Osteoblast (primary cell): ENCODE measurements around the gene TCF4. TPM values are rescaled to one million over a fixed set of nuclear protein-coding genes. Genes with fewer than 3 reads are reported as not detected.
A peak's percentile ranks its signal among the peaks of the same experiment; 100 is the strongest.

Source experiments
- DNase-seq: peaks from one replicate; pipeline ENCODE4 v3.0.0; 2011; ENCODE audit warnings: low spot score, mixed read lengths; ENCODE audit not compliant: insufficient read length; ENCODE audit errors: missing footprints
- H2AFZ ChIP-seq: 2 replicates; pipeline ENCODE4 v1.6.0; 2011; ENCODE audit warnings: mild to moderate bottlenecking, low read length
- H3K27ac ChIP-seq: 2 replicates; pipeline ENCODE4 v1.5.1; 2011; ENCODE audit warnings: mild to moderate bottlenecking, low read depth, low read length, moderate library complexity
- H3K27me3 ChIP-seq: 2 replicates; pipeline ENCODE4 v1.6.0; 2012; ENCODE audit warnings: mild to moderate bottlenecking, control low read depth, inconsistent platforms, low read length, moderate library complexity; ENCODE audit not compliant: insufficient read depth
- H3K36me3 ChIP-seq: 2 replicates; pipeline ENCODE4 v1.5.1; 2011; ENCODE audit warnings: mild to moderate bottlenecking, low read length, control low read depth, moderate library complexity; ENCODE audit not compliant: insufficient read depth
- H3K4me1 ChIP-seq: 2 replicates; pipeline ENCODE4 v1.5.1; 2011; ENCODE audit warnings: mild to moderate bottlenecking, low read length, control low read depth, moderate library complexity; ENCODE audit not compliant: insufficient read depth
- H3K4me2 ChIP-seq: 2 replicates; pipeline ENCODE4 v1.6.0; 2011; ENCODE audit warnings: mild to moderate bottlenecking, low read length; ENCODE audit not compliant: insufficient read depth
- H3K4me3 ChIP-seq: fragments of 200-600 bp; sonication (generic); 3 replicates; pipeline ENCODE4 v1.5.1; 2012; ENCODE audit warnings: mild to moderate bottlenecking, low read length, inconsistent platforms; ENCODE audit not compliant: insufficient read depth
- H3K79me2 ChIP-seq: 2 replicates; pipeline ENCODE4 v1.6.0; 2012; ENCODE audit warnings: mild to moderate bottlenecking, low read length, control low read depth, inconsistent platforms; ENCODE audit not compliant: insufficient read depth
- H3K9me3 ChIP-seq: 2 replicates; pipeline ENCODE4 v1.5.1; 2011; ENCODE audit warnings: low read depth, low read length, control low read depth
- H4K20me1 ChIP-seq: 2 replicates; pipeline ENCODE4 v1.6.0; 2012; ENCODE audit warnings: mild to moderate bottlenecking, low read length, control low read depth; ENCODE audit not compliant: insufficient read depth
- total RNA-seq: library from RNA; depleted of rRNA; stranded (reverse); fragments of >200 nt; gene quantifications from 2 replicates; pipeline ENCODE4 v1.2.3, GENCODE V29; 2012
- TF ChIP-seq, protein P1 (sequence below): IDR thresholded peaks from 2 replicates; pipeline ENCODE4 v1.5.1; 2011; ENCODE audit warnings: mild to moderate bottlenecking, low read depth, low read length, moderate library complexity; ENCODE audit errors: extremely low read depth

TCF4 gene
- total RNA-seq, 1 donor: 87.2 TPM

- TF ChIP-seq, protein P1, sequence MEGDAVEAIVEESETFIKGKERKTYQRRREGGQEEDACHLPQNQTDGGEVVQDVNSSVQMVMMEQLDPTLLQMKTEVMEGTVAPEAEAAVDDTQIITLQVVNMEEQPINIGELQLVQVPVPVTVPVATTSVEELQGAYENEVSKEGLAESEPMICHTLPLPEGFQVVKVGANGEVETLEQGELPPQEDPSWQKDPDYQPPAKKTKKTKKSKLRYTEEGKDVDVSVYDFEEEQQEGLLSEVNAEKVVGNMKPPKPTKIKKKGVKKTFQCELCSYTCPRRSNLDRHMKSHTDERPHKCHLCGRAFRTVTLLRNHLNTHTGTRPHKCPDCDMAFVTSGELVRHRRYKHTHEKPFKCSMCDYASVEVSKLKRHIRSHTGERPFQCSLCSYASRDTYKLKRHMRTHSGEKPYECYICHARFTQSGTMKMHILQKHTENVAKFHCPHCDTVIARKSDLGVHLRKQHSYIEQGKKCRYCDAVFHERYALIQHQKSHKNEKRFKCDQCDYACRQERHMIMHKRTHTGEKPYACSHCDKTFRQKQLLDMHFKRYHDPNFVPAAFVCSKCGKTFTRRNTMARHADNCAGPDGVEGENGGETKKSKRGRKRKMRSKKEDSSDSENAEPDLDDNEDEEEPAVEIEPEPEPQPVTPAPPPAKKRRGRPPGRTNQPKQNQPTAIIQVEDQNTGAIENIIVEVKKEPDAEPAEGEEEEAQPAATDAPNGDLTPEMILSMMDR: no peak
- Histone ChIP-seq H3K27ac (no peak overlapping the region), H3K79me2 (no peaks in the 10 kb centered on the region), H3K9me3 (no peaks in the 10 kb centered on the region), H3K27me3 (no peaks in the 10 kb centered on the region), H3K4me1 (peaks cover 13% of the 10 kb centered on the region), H4K20me1 (no peaks in the 10 kb centered on the region), H3K4me3 (no peak overlapping the region), H3K36me3 (no peaks in the 10 kb centered on the region), H3K4me2 (no peak overlapping the region), H2AFZ (no peak overlapping the region)
- DNase-seq: no peak
These were observed 234.2 kb downstream of the TCF4 start for GRCh38 chr18:55353806-55354205.

DNA sequence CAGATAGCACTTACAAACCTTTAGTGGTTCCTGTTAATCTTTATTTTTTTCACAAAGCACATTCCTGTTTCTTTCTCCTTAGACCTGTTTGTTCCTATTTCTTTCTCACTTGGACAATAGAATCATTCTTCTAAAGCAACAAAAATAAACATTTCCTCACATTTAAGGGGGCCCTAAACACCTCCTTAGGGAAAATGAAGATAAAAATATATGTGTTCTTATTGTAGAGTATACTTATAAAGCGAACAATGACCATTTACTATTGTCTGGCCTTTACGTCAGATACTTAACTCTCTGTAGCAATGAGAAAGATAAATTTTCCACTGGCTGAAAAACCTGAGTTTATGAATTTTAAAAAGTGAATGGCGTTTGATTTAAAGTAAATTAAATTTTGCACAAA is 234.6 kb downstream of the TCF4 start:
- no peaks in the 10 kb centered on the region for H3K36me3 ChIP-seq
- TF ChIP-seq, protein P1: no peak
- peaks cover 13% of the 10 kb centered on the region for H3K4me1 ChIP-seq
- no peaks in the 10 kb centered on the region for H3K27me3 ChIP-seq
- H3K4me3 ChIP-seq: no peak overlapping the region
- no peak for DNase-seq
- H2AFZ ChIP-seq: no peak overlapping the region
- H3K79me2 ChIP-seq: no peaks in the 10 kb centered on the region
- no peak overlapping the region for H3K4me2 ChIP-seq
- no peak overlapping the region for H3K27ac ChIP-seq
- no peaks in the 10 kb centered on the region for H4K20me1 ChIP-seq
- H3K9me3 ChIP-seq: no peaks in the 10 kb centered on the region

GRCh38 chr18:55351980-55352714 is 235.8 kb downstream of the TCF4 start:
- Histone ChIP-seq H3K27ac (no peak overlapping the region), H4K20me1 (no peaks in the 10 kb centered on the region), H3K4me1 (peaks cover 13% of the 10 kb centered on the region), H3K9me3 (no peaks in the 10 kb centered on the region), H3K4me3 (no peak overlapping the region), H3K27me3 (no peaks in the 10 kb centered on the region), H3K4me2 (no peak overlapping the region), H2AFZ (no peak overlapping the region), H3K79me2 (no peaks in the 10 kb centered on the region), H3K36me3 (no peaks in the 10 kb centered on the region)
- TF ChIP-seq, protein P1: no peak
- DNase-seq: no peak

GRCh38 chr18:55351241-55351691 is 236.7 kb downstream of the TCF4 start:
- Histone ChIP-seq H2AFZ (peak overlapping the region; percentile 63), H3K4me1 (peaks cover 13% of the 10 kb centered on the region), H3K36me3 (no peaks in the 10 kb centered on the region), H3K4me2 (peak overlapping the region; percentile 55), H3K79me2 (no peaks in the 10 kb centered on the region), H3K27ac (peak overlapping the region; percentile 56), H3K9me3 (no peaks in the 10 kb centered on the region), H3K4me3 (peak overlapping the region; percentile 9), H3K27me3 (no peaks in the 10 kb centered on the region), H4K20me1 (no peaks in the 10 kb centered on the region)
- TF ChIP-seq, protein P1: no peak
- no peak for DNase-seq
